Neural crest cell (in vitro differentiated cells): ENCODE results near the gene UEVLD. TPM values are rescaled to one million over a fixed set of nuclear protein-coding genes. Genes with fewer than 3 reads are reported as not detected.

ENCODE experiments used
- DNase-seq: peaks from one replicate; pipeline ENCODE4 v3.0.0; 2021; ENCODE audit warnings: low read depth, mixed read lengths, low spot score
- H3K27ac Mint-ChIP-seq: one replicate; pipeline ENCODE4 v1.8.0; 2021; ENCODE audit warnings: mild to moderate bottlenecking, mixed read lengths; ENCODE audit not compliant: unreplicated experiment
- H3K27me3 Mint-ChIP-seq: 2 replicates; pipeline ENCODE4 v1.8.0; 2021; ENCODE audit warnings: low read depth, mild to moderate bottlenecking, mixed read lengths
- H3K36me3 Mint-ChIP-seq: 2 replicates; pipeline ENCODE4 v1.8.0; 2021; ENCODE audit warnings: low read depth, mild to moderate bottlenecking, mixed read lengths
- H3K4me1 Mint-ChIP-seq: 2 replicates; pipeline ENCODE4 v1.8.0; 2021; ENCODE audit warnings: mixed read lengths
- H3K4me3 Mint-ChIP-seq: one replicate; pipeline ENCODE4 v1.8.0; 2021; ENCODE audit warnings: mild to moderate bottlenecking, mixed read lengths
- H3K9me3 Mint-ChIP-seq: 2 replicates; pipeline ENCODE4 v1.8.0; 2021; ENCODE audit warnings: mixed read lengths
- CTCF ChIP-seq: fragments of 200-600 bp; sonication (generic); conservative IDR thresholded peaks from 2 replicates; pipeline ENCODE4 v1.5.0; 2021; ENCODE audit warnings: antibody characterized with exemption, mild to moderate bottlenecking
- total RNA-seq: library from RNA; stranded (reverse); gene quantifications from 2 replicates; pipeline ENCODE4 v1.2.1, GENCODE V29; 2021

UEVLD gene
- total RNA-seq, 1 donor from 2014 or later, result 10.2 TPM

DNA sequence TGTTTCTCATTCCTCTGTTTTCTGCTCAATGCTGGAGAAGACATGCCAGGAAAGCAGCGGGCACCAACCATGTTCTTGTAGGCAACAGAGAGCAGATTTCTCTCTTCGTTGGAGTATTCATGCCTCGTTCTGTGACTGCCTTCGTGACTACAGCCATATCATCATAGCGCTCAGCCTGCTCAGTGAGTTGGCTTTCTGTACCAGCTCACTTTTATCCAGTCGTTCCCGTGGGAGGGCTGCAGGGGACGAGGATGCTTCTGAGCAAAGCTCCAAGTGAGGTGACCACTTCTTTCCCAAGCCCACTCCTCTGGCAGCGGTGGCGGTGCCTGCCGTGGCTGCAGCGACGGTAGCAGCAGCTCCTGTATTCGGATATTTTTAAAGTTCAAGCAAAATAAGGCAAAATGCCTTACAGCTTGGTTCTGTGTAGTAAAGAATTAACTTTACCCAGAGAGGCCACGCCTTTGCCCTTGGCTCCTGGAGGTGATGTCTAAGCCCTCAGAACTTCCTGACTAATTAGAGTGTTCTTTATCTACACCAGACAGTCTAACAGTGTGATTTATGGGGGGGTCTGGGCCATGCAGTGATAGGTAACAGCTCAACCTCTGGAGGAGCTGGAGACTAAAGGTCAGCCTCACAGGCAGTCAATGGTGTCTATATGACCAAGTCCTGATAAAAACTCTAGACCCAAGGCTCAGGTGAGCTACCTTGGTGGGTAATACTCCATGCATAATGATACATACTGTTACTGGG, 97.6 kb downstream of the UEVLD start:
- Mint-ChIP-seq H3K4me1 (no peaks in the 10 kb centered on the region), H3K36me3 (peaks cover 13% of the 10 kb centered on the region), H3K4me3 (no peak overlapping the region), H3K27me3 (no peaks in the 10 kb centered on the region), H3K9me3 (no peaks in the 10 kb centered on the region), H3K27ac (no peak overlapping the region)
- TF ChIP-seq CTCF, result no peak
- DNase-seq, result no peak

- Mint-ChIP-seq H3K4me1 (no peaks in the 10 kb centered on the region), H3K27me3 (no peaks in the 10 kb centered on the region), H3K27ac (no peak overlapping the region), H3K9me3 (no peaks in the 10 kb centered on the region), H3K36me3 (peaks cover 13% of the 10 kb centered on the region), H3K4me3 (no peak overlapping the region)
- DNase-seq, result no peak
- no peak for TF ChIP-seq CTCF
Measured at GRCh38 chr11:18490319-18490718, 98.2 kb downstream of the UEVLD start.

- H3K27ac Mint-ChIP-seq, result no peak overlapping the region
Measured at GRCh38 chr11:18485913-18486528, 102.5 kb downstream of the UEVLD start.

More at GRCh38 chr11:18485913-18486528, 102.5 kb downstream of the UEVLD start:
- no peak for TF ChIP-seq CTCF
- Mint-ChIP-seq H3K36me3 (peaks cover 26% of the 10 kb centered on the region), H3K27me3 (no peaks in the 10 kb centered on the region), H3K4me1 (no peaks in the 10 kb centered on the region), H3K9me3 (no peaks in the 10 kb centered on the region), H3K4me3 (no peak overlapping the region)
- DNase-seq, result no peak

Other genes starting within 250 kb of the UEVLD start
- 297 and 353 TPM in 2 replicates for gene LDHA, start 194.2 kb downstream of the UEVLD start, total RNA-seq
- gene LDHC, start 176.4 kb downstream of the UEVLD start, total RNA-seq, result 0.93 and 1.2 TPM in 2 replicates
- not detected in 2 replicates for gene LDHAL6A, start 132.9 kb downstream of the UEVLD start, total RNA-seq
- 45.8 and 55.2 TPM in 2 replicates for gene TSG101, start 61.8 kb downstream of the UEVLD start, total RNA-seq
- gene MISFA, start 11.1 kb upstream of the UEVLD start, total RNA-seq, result 4.1 and 4.4 TPM in 2 replicates
- 15.7 and 17.2 TPM in 2 replicates for gene SPTY2D1, start 45.6 kb upstream of the UEVLD start, total RNA-seq
- 1.5 and 1.7 TPM in 2 replicates for gene TMEM86A, start 110.0 kb upstream of the UEVLD start, total RNA-seq
- gene IGSF22, start 137.5 kb upstream of the UEVLD start, total RNA-seq, result 0.19 and 0.50 TPM in 2 replicates
- gene PTPN5, start 203.1 kb upstream of the UEVLD start, total RNA-seq, result 6.1 and 6.4 TPM in 2 replicates